Fibroblast of skin of left biceps (primary cell): ENCODE data around the gene NEK11.

Source experiments
- DNase-seq, 2 experiments: peaks; one replicate each; pipeline ENCODE4 v3.0.0-alpha.2; 2013; ENCODE audit warnings: low read depth in 2 of 2

The NEK11 gene

DNA sequence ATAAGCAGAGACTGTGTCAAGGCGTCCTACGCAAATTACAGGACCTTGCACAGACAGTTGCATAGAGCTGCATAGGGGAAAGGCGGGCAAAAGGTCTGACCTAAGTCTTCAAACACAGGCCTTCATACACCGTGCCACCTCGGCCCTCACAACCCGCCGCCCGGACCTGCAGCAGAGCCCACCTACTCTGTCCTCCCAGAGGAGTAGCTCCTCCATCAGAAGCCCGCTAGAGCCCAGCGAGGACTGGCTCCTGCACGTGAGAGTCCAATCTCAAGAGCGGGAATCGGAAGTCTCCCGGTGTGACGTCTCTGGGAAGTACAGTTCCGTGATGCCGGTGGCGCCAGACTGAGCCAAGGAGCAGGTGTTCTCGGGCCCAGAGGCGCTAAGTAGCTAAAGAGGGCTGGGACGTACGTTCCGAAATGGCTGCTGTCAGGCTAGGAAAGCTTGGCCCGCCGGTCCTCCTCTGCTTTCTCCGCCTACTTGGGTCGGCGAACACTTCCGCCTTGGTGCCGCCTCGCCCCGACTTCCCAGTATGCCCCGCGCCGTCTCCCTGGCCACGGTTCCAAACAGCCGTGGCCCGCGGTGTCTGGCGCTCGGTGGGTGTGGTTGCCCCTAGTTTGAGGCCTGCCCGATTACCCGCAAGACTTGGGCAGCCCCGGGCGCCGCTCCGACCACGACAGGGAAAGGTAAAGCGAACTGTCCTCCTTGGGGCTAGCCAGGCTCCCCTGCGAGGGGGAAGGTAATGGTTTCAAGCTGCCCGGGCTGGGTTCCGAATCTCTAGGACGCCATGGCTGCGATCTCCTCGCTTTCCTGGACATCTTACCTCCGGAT, at the start of gene NEK11, which contains the start of gene ASTE1:
Gene NEK11 (plus strand): TSS at position 557 of the 831 bp plus-strand sequence. CDS start 2,832 bp downstream, outside the sequence.
Gene ASTE1 (minus strand): TSS at position 505 of the 831 bp plus-strand sequence. CDS start 1,519 bp downstream, outside the sequence.
- peak; percentile 40 to 50 for DNase-seq

DNA sequence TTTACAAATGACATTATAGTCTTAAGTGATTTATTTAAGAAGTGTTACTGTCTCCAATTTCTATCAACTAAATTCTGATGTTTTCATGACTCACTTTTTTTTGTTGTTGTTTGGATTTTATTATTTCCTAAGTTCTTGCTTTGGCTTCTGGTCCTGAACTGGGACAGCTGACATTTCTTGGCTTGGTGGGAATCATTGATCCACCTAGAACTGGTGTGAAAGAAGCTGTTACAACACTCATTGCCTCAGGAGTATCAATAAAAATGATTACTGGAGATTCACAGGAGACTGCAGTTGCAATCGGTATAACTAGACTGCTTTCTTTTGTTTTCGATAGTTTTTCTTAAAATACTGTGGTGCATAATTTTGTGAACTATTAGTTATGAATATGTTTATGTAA, 47.6 kb upstream of the NEK11 start:
- DNase-seq, result no peak

DNA sequence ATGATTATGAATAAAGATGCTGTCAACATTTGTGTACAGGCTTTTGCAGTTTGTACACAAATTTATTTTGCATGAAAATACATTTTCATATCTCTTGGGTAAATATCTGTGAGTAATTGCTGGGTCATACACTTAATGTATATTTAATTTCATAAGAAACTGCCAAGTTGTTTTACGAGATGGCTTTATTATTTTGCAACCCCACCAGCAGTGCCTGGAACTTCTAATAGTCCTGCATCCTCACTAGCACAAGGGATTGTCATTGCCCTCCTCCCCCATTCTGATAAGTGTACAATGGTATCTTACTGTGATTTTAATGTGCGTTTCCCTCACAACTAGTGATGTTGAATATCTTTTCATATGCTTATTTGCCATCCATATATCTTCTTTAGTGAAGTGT, 45.2 kb upstream of the NEK11 start:
- DNase-seq, result no peak

DNA sequence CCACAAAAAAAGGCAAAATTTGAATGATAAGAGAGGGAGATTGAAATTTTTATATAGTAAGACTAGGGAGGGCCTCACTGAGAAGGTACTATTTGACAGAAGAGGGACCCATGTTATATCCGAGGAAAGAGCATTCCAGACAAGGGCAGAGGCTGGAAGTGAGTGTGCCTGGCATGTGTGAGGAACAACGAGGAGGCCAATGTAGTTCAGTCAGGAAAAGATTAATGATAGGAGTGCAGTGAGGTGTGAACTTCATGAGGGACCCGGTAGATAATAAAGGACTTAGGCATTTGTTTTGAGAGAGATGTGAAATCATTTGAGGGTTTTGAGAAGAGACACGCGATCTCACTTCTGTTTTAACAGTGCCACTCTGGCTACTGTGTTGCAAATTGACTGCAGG, 36.4 kb upstream of the NEK11 start:
- DNase-seq, result no peak

- DNase-seq, result no peak
Observed at GRCh38 chr3:130991126-130991525, 35.6 kb upstream of the NEK11 start.

- DNase-seq, result no peak
Observed at GRCh38 chr3:130992344-130992743, 34.3 kb upstream of the NEK11 start.

GRCh38 chr3:130997289-130997688, 29.4 kb upstream of the NEK11 start:
- DNase-seq, result no peak

GRCh38 chr3:131001071-131001470, 25.6 kb upstream of the NEK11 start:
- no peak for DNase-seq

DNA sequence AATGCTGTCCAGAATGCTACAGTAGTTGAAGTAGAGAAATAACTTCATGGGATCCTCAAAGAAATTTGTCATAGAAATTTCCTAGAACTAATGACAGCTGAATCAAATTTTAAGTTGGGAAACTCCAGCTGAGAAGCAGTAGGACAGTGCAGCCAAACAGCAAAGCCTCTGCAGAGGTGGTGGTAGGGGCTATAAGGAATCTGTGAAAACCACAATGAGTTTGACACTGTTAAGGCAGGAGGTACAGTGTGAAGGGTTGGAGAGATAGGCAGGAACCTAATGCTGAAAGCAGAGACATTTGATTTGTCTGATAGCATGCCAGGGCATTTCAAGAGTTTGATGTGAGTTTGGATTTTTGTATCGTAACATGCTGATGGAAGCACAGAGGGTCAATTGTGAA, 22.1 kb upstream of the NEK11 start:
- DNase-seq, result no peak

- DNase-seq, result no peak
Observed at GRCh38 chr3:131007256-131007655, 19.4 kb upstream of the NEK11 start.

- no peak for DNase-seq
Observed at GRCh38 chr3:131007782-131008181, 18.9 kb upstream of the NEK11 start.

DNA sequence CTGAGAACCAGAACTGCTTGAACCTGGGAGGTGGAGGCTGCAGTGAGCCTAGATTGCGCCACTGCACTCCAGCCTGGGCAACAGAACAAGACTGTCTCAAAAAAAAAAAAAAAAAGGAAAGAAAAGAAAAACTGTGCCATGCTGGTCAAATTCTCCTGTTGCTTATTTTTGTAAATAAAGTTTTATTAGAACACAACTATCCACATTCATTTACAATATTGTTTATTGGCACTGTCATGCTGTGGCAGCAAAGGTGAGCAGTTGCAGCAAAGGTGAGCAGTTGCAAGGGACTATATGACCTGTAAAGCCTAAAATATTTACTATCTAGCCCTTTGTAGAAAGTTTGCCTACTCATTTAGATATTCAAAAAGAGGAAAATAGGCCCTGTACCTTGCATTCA, 18.4 kb upstream of the NEK11 start:
- DNase-seq, result no peak

- DNase-seq, result no peak
Observed at GRCh38 chr3:131009698-131010097, 17.0 kb upstream of the NEK11 start.

GRCh38 chr3:131018970-131019369, 7.7 kb upstream of the NEK11 start:
- no peak for DNase-seq

GRCh38 chr3:131020122-131020693, 6.5 kb upstream of the NEK11 start:
- no peak for DNase-seq

DNA sequence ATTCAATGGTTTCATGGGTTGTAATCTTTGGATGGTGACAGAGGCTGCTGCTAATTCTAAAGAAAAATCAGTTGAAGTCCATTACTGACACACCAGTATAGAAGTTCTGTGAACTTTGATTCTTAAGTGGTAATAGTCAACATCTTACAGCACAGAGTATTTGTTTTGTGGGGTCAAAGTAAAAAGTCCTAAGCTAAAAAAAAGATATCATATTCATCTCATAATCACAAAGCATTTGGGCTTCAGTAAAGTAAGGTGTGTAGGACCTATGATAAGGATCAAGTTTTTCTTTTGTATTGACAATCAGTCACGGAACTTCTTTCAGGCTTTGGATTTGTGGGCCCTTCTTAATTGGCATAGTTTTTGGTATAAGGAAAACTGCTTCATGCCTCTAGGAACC, 1.1 kb upstream of the NEK11 start:
- DNase-seq, result no peak

DNA sequence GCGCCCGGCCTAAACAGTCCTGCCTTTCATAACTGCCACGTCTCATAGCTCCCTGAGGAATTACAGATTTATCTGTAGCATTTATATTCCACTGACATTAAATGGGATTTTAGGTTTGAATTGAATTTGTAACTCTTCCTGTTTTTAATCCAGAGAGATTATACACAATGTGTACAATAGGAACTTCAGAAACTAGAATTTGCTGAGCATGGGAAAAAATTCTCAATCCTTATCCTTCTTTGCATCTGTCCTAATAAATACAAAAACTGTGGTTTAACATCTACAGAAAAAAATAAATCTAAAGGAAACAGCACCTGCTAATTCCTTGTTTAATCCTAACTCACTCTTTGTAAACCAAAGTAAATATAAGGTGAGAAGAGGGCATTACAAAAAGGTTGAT, 2.2 kb downstream of the NEK11 start:
- no peak for DNase-seq

DNA sequence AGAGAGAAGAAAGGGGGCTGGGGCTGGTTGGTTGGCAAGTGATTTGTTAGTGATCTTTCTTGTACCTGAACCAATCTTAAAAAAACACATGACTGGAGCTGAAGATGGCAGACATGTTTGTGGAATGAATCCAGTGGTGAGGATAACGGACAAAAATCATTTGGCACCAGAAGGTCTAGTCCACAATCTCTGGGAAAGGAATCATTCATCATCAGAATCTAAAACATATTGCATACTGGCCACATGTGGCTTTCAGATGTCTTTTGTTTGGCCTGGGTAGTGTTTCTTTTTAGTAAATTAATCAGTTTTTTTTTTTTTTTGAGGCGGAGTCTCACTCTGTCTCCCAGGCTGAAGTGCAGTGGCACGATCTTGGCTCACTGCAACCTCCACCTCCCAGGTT, 5.0 kb downstream of the NEK11 start:
- peak in 1 of 2 experiments; percentile 26 for DNase-seq

DNA sequence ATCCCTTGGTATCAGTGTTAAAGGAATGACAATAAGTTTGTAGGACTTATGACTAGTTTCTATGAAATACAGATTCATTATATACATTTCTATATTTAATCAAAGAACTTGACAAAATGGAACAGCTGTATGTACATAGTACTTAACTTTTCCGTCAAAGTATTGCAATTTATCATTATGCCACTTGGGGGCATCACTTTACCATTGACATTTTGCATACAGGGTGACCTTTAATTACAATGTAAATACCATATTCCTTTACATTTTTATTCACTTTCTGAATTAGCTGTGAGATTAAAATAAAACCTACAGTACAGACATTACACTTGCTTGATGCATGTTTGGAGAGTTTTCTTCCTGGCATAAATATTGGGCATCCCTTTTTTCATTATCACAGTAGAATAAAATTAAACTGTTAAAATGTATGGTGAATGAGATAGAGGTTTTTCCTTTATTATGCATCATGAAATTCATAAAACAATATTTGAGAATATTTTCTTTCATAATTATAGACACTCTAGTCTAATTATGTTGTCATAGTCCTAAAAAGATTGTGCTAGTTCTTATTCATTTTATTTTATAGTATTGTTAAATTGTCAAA, 6.9 kb downstream of the NEK11 start:
- DNase-seq, result no peak

DNA sequence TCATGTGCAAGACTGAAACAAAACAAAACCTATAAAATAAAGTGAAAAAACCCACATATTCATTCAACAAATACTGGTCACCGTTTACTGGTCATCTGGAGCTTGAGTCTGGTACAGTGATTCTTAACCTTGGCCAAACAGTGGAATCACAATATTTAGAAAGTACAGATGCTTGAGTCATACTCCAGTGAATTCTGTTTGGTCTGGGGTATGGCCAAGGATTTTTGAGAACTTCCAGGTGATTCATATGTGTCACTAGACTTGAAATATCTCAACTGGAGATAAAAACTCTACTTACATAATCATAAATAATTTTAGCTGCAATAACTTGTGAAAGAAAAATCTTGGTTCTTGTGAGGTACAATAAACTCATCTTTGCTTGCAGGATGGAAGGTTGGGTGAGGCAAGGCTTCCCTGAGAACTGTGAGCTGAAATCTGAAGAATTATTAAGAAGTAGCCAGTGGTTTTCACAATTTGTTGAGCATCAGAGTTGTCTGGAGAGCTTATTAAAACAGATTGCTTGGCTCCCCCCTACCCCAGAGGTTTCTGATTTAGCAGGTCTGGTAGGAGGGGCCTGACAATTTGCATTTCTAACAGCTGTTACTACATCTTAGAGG, 9.6 kb downstream of the NEK11 start:
- no peak for DNase-seq

GRCh38 chr3:131036986-131037385, 10.3 kb downstream of the NEK11 start:
- DNase-seq, result no peak

- no peak for DNase-seq
Observed at GRCh38 chr3:131038326-131038725, 11.6 kb downstream of the NEK11 start.
